ES-I3 (cell line): ENCODE results near the gene RAPGEF1.
A peak's percentile ranks its signal among the peaks of the same experiment; 100 is the strongest.

Experiments used
- H3K36me3 ChIP-seq: 2 replicates; pipeline ENCODE4 v1.6.1; 2013; ENCODE audit warnings: mild to moderate bottlenecking, low read length, control low read depth, moderate library complexity; ENCODE audit not compliant: insufficient read depth
- H3K4me1 ChIP-seq: 2 replicates; pipeline ENCODE4 v1.6.1; 2013; ENCODE audit warnings: mild to moderate bottlenecking, control low read depth, low read length; ENCODE audit not compliant: insufficient read depth
- H3K9ac ChIP-seq: 2 replicates; pipeline ENCODE4 v1.6.1; 2013; ENCODE audit warnings: low read depth, mild to moderate bottlenecking, low read length, moderate library complexity
- H3K9me3 ChIP-seq: 2 replicates; pipeline ENCODE4 v1.6.1; 2013; ENCODE audit warnings: mild to moderate bottlenecking, low read length, moderate library complexity; ENCODE audit not compliant: control insufficient read depth, insufficient read depth

Gene RAPGEF1

DNA sequence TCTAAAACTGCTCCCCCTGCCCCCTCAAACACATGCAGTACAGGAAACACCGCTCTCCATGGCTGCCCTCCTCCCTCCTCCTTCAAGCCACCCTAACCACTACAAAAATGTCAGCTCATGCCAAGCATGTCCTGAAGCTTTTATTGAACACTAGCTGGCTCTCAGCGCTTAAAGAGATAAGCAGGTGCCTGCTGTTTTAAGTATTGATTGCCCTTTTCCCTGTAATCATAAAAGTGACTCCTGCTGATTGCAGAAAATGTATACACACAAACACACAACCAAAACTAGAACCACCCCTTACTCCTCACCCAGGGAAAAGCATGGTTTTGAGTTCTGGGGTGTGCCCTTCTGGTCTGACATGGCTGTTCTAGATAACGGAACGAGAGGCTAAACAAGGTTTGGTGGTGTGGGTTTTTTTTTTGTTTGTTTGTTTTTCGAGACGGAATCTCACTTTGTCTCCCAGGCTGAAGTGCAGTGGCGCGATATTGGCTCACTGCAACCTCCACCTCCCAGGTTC lies 205.1 kb downstream of the RAPGEF1 start:
- Histone ChIP-seq H3K4me1 (no peaks in the 10 kb centered on the region), H3K9ac (no peak overlapping the region), H3K9me3 (no peaks in the 10 kb centered on the region; the same call in 1 of the 2 replicates)

GRCh38 chr9:131530920-131531832 lies 208.7 kb downstream of the RAPGEF1 start, which contains the start of gene UCK1:
TSS of gene UCK1 (minus strand) at chr9:131531263. CDS start at chr9:131531174, 89 bp downstream.
- Histone ChIP-seq H3K4me1 (no peaks in the 10 kb centered on the region), H3K9me3 (no peaks in the 10 kb centered on the region), H3K9ac (peak within 1 kb of the TSS; percentile 55), H3K36me3 (peaks cover 9% of the 10 kb centered on the region)

More for the DNA sequence above, 205.1 kb downstream of the RAPGEF1 start:
- H3K36me3 ChIP-seq: no peaks in the 10 kb centered on the region; the same call in 1 of the 2 replicates

DNA sequence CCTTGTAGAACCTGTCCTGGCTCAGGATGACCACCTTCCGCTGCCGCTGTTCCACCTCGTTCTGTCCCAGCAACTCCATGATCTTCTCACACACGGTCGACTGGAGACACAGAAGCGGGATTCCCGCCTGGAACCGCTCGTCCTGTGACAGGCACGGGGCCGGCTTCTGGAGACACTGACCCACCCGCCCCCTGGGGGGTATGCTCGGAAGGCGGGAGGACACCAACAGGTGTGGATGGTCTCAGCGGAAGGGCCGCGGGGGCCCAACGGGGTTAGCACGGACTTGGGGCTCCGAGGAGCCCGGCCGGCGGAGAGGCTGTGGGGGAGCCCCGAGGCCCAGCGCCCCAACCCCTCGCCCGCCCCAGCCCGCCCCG lies 209.3 kb downstream of the RAPGEF1 start:
- H3K4me1 ChIP-seq: no peaks in the 10 kb centered on the region

GRCh38 chr9:131529597-131530545 lies 210.0 kb downstream of the RAPGEF1 start:
- peaks cover 13% of the 10 kb centered on the region for H3K36me3 ChIP-seq

More for the DNA sequence above, 209.3 kb downstream of the RAPGEF1 start:
- Histone ChIP-seq H3K9me3 (no peaks in the 10 kb centered on the region), H3K9ac (peak overlapping the region; percentile 55), H3K36me3 (peaks cover 10% of the 10 kb centered on the region)

DNA sequence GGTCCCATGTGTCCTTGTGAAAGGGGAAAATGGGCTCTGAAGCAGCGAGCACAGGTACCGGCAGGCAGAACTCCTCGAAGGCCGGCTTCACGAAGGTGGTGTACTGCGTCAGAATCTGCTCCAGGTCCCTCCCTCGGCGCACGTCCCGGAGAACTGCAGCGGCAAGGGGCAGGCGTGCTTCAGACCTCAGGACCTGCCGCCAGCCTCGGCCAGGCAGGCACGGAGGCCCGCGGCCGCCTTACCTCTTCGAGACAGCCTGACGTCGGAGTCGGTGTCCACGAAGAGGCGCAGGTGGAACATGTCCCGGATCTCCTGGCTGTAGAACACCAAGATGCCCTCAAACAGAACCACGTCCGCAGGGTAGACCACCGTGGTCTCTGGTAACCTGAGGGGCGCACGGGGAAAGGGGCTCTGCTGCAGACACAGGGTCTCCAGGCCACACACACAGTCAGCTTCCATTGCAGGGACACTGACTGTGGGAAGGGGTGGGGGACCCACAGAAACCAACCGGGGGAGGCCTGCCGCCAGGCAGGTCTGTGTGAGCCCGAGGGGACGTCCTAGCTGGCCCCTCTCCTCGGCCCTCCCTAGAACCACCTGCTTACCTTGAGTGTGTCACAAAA lies 210.9 kb downstream of the RAPGEF1 start:
- no peaks in the 10 kb centered on the region for H3K4me1 ChIP-seq
- H3K9ac ChIP-seq: no peak overlapping the region
- H3K36me3 ChIP-seq: peaks cover 16% of the 10 kb centered on the region
- H3K9me3 ChIP-seq: no peaks in the 10 kb centered on the region

More at GRCh38 chr9:131529597-131530545, 210.0 kb downstream of the RAPGEF1 start:
- Histone ChIP-seq H3K9ac (peak overlapping the region; percentile 55), H3K9me3 (no peaks in the 10 kb centered on the region), H3K4me1 (no peaks in the 10 kb centered on the region)

DNA sequence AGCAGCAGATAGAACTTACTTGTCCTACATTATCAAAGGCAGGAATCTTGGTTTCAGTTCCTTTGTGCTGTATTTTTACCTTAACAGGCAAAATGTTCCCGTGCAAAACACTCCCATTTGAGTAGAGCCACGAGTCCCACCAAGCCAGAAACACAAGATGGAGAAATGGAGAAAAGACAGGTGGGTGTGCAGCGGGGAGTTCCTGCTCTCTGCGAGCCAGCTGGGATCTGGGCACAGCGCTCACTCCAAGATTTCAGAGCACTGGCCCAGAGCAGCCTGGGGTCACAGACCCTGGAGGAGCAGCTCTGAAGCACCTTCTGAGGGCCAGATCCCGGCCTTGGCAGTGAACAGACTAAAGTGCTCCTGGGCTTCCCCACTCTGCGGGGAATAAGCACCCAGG lies 211.7 kb downstream of the RAPGEF1 start:
- peaks cover 16% of the 10 kb centered on the region for H3K36me3 ChIP-seq
- H3K9me3 ChIP-seq: no peaks in the 10 kb centered on the region
- no peaks in the 10 kb centered on the region for H3K4me1 ChIP-seq
- no peak overlapping the region for H3K9ac ChIP-seq
